SK-N-SH (cell line): Measurements from ENCODE around the gene ATP6V1F.

ENCODE experiments used
- EP300 ChIP-seq, 2 experiments: IDR thresholded peaks; 2 replicates each; pipeline versions ENCODE4 v1.4.0 to v1.6.1; 2012; ENCODE audit warnings: borderline replicate concordance in 1 of 2, low read depth in 1 of 2, low read length in 1 of 2
- EZH2phosphoT487 ChIP-seq: fragments of 200-600 bp; sonication (generic); IDR thresholded peaks from 2 replicates; pipeline ENCODE4 v1.6.1; 2017; ENCODE audit warnings: low read depth, mixed run types, mild to moderate bottlenecking, antibody characterized with exemption, moderate library complexity, borderline replicate concordance
- GABPA ChIP-seq: IDR thresholded peaks from 2 replicates; pipeline ENCODE4 v1.4.0; 2012; ENCODE audit warnings: low read depth, mild to moderate bottlenecking
- JUND ChIP-seq: IDR thresholded peaks from 2 replicates; pipeline ENCODE4 v1.4.0; 2012
- MXI1 ChIP-seq: IDR thresholded peaks from 2 replicates; pipeline ENCODE4 v1.6.1; 2012; ENCODE audit warnings: mild to moderate bottlenecking, low read depth, low read length, improper control_type of control experiment
- NFIC ChIP-seq: IDR thresholded peaks from 2 replicates; pipeline ENCODE4 v1.4.0; 2012; ENCODE audit warnings: borderline replicate concordance
- POLR2AphosphoS5 ChIP-seq: IDR thresholded peaks from 2 replicates; pipeline ENCODE4 v1.6.1; 2012; ENCODE audit warnings: low read depth, low read length
- TAF1 ChIP-seq: IDR thresholded peaks from 2 replicates; pipeline ENCODE4 v1.6.1; 2012; ENCODE audit warnings: low read depth, mild to moderate bottlenecking, low read length, moderate library complexity, borderline replicate concordance
- TCF12 ChIP-seq: IDR thresholded peaks from 2 replicates; pipeline ENCODE4 v1.4.0; 2012
- YY1 ChIP-seq: IDR thresholded peaks from 2 replicates; pipeline ENCODE4 v1.4.0; 2012; ENCODE audit warnings: low read depth, mild to moderate bottlenecking
- TF ChIP-seq, protein P1 (sequence below): fragments of 200-600 bp; sonication (generic); IDR thresholded peaks from 2 replicates; pipeline ENCODE4 v1.6.1; 2017; ENCODE audit warnings: antibody characterized with exemption, mild to moderate bottlenecking, moderate library complexity
- TF ChIP-seq, protein P2 (sequence below): IDR thresholded peaks from 2 replicates; pipeline ENCODE4 v1.4.0; 2012; ENCODE audit warnings: low read depth
- TF ChIP-seq, protein P3 (sequence below): fragments of 150-350 bp; IDR thresholded peaks from 2 replicates; pipeline ENCODE4 v1.6.1; 2017; ENCODE audit warnings: antibody characterized with exemption, low read length, low read depth, borderline replicate concordance

DNA sequence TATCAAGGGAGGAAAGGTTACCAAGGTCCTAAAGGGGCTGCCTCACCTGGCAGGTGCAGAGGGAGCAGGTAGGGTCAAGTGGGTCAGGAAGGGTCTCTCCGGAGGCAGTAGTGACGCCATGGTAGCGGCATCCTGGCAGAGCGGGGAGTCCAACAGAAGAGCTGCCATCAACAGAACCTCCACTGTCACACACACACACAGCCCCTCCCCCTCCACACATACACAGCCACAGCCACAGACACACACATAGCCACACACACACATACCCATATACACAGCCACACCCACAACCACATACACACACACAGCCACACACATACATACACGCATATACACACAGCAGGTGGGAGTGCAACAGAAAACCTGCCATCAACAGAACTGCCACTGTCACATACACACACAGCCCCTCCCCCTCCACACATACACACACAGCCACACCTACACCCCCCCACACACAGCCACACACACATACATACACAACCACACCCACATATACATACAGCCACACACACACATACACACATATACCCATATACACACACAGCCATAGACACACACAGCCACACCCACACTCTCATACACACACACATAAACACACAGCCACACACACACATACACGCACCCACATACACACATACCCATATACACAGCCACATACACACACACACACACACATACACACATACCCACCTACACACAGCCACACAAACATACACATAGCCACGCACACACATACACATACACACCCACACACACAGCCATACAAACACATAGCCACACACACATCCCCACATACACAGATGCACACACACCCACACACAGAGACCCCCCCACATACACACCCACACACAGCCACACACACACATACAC, 24.7 kb downstream of the ATP6V1F start:
- no peak for TF ChIP-seq YY1
- TF ChIP-seq, protein P1, sequence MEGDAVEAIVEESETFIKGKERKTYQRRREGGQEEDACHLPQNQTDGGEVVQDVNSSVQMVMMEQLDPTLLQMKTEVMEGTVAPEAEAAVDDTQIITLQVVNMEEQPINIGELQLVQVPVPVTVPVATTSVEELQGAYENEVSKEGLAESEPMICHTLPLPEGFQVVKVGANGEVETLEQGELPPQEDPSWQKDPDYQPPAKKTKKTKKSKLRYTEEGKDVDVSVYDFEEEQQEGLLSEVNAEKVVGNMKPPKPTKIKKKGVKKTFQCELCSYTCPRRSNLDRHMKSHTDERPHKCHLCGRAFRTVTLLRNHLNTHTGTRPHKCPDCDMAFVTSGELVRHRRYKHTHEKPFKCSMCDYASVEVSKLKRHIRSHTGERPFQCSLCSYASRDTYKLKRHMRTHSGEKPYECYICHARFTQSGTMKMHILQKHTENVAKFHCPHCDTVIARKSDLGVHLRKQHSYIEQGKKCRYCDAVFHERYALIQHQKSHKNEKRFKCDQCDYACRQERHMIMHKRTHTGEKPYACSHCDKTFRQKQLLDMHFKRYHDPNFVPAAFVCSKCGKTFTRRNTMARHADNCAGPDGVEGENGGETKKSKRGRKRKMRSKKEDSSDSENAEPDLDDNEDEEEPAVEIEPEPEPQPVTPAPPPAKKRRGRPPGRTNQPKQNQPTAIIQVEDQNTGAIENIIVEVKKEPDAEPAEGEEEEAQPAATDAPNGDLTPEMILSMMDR = no peak
- no peak for TF ChIP-seq JUND
- no peak for TF ChIP-seq POLR2AphosphoS5
- TF ChIP-seq, protein P2, sequence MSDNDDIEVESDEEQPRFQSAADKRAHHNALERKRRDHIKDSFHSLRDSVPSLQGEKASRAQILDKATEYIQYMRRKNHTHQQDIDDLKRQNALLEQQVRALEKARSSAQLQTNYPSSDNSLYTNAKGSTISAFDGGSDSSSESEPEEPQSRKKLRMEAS = no peak
- TF ChIP-seq EP300 (IDR thresholded peaks at IDR 0.05; ENCODE audit: borderline replicate concordance in 1 of 2, low read depth in 1 of 2, low read length in 1 of 2) = no peak
- TF ChIP-seq TAF1 = no peak
- TF ChIP-seq, protein P3, sequence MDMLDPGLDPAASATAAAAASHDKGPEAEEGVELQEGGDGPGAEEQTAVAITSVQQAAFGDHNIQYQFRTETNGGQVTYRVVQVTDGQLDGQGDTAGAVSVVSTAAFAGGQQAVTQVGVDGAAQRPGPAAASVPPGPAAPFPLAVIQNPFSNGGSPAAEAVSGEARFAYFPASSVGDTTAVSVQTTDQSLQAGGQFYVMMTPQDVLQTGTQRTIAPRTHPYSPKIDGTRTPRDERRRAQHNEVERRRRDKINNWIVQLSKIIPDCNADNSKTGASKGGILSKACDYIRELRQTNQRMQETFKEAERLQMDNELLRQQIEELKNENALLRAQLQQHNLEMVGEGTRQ = no peak
- TF ChIP-seq EZH2phosphoT487 = no peak
- TF ChIP-seq NFIC = no peak
- TF ChIP-seq GABPA = no peak
- TF ChIP-seq MXI1 = no peak
- TF ChIP-seq TCF12 = no peak
